Measurements from ENCODE around the gene ZMAT5.

ZMAT5 gene

GRCh38 chr22:29766632-29767170 lies at the start of gene ZMAT5:
ZMAT5 (minus strand) TSS chr22:29767007; CDS start chr22:29748544, 18,463 bp downstream.
- DNase-seq (ENCODE audit: low read depth in 2 of 2) = peak; percentile 71 to 87

- DNase-seq (ENCODE audit: low read depth in 2 of 2) = no peak
Observed at GRCh38 chr22:29816539-29816938, 49.7 kb upstream of the ZMAT5 start.

GRCh38 chr22:29816128-29816527 lies 49.3 kb upstream of the ZMAT5 start:
- DNase-seq (ENCODE audit: low read depth in 2 of 2) = no peak

- DNase-seq (ENCODE audit: low read depth in 2 of 2) = no peak
Observed at GRCh38 chr22:29815580-29815979, 48.8 kb upstream of the ZMAT5 start.

- DNase-seq (ENCODE audit: low read depth in 2 of 2) = no peak
Observed at GRCh38 chr22:29814003-29814402, 47.2 kb upstream of the ZMAT5 start.

GRCh38 chr22:29813563-29813962 lies 46.8 kb upstream of the ZMAT5 start:
- DNase-seq (ENCODE audit: low read depth in 2 of 2) = no peak

- DNase-seq (ENCODE audit: low read depth in 2 of 2) = no peak
Observed at GRCh38 chr22:29813126-29813525, 46.3 kb upstream of the ZMAT5 start.

- no peak for DNase-seq (ENCODE audit: low read depth in 2 of 2)
Observed at GRCh38 chr22:29811377-29811776, 44.6 kb upstream of the ZMAT5 start.

GRCh38 chr22:29810216-29810615 lies 43.4 kb upstream of the ZMAT5 start:
- no peak for DNase-seq (ENCODE audit: low read depth in 2 of 2)

- no peak for DNase-seq (ENCODE audit: low read depth in 2 of 2)
Observed at GRCh38 chr22:29806196-29806595, 39.4 kb upstream of the ZMAT5 start.

- no peak for DNase-seq (ENCODE audit: low read depth in 2 of 2)
Observed at GRCh38 chr22:29804985-29805384, 38.2 kb upstream of the ZMAT5 start.

- no peak for DNase-seq (ENCODE audit: low read depth in 2 of 2)
Observed at GRCh38 chr22:29803190-29803589, 36.4 kb upstream of the ZMAT5 start.

GRCh38 chr22:29801796-29802195 lies 35.0 kb upstream of the ZMAT5 start:
- no peak for DNase-seq (ENCODE audit: low read depth in 2 of 2)

- DNase-seq (ENCODE audit: low read depth in 2 of 2) = no peak
Observed at GRCh38 chr22:29801153-29801552, 34.3 kb upstream of the ZMAT5 start.

GRCh38 chr22:29799217-29799680 lies 32.4 kb upstream of the ZMAT5 start:
- DNase-seq (ENCODE audit: low read depth in 2 of 2) = no peak

- DNase-seq (ENCODE audit: low read depth in 2 of 2) = no peak
Observed at GRCh38 chr22:29798801-29799200, 32.0 kb upstream of the ZMAT5 start.

GRCh38 chr22:29798318-29798717 lies 31.5 kb upstream of the ZMAT5 start:
- DNase-seq (ENCODE audit: low read depth in 2 of 2) = no peak

GRCh38 chr22:29797351-29797750 lies 30.5 kb upstream of the ZMAT5 start:
- no peak for DNase-seq (ENCODE audit: low read depth in 2 of 2)

GRCh38 chr22:29795663-29796062 lies 28.9 kb upstream of the ZMAT5 start:
- no peak for DNase-seq (ENCODE audit: low read depth in 2 of 2)

GRCh38 chr22:29793396-29793795 lies 26.6 kb upstream of the ZMAT5 start:
- DNase-seq (ENCODE audit: low read depth in 2 of 2) = no peak

- DNase-seq (ENCODE audit: low read depth in 2 of 2) = no peak
Observed at GRCh38 chr22:29790061-29790460, 23.3 kb upstream of the ZMAT5 start.

GRCh38 chr22:29788339-29789279 lies 21.8 kb upstream of the ZMAT5 start:
- no peak for DNase-seq (ENCODE audit: low read depth in 2 of 2)

GRCh38 chr22:29787371-29787980 lies 20.7 kb upstream of the ZMAT5 start:
- DNase-seq (ENCODE audit: low read depth in 2 of 2) = no peak
